GM12878 (cell line): ENCODE results near the gene GPC5. TPM values are rescaled to one million over a fixed set of nuclear protein-coding genes. Genes with fewer than 3 reads are reported as not detected.

Source experiments
- ATAC-seq: fragments of 200-7000 bp; cut with Tn5 transposase; 3 replicates; pipeline ENCODE4 v1.9.1; 2020; ENCODE audit warnings: mild to moderate bottlenecking, moderate library complexity
- BruUV-seq: library from RNA; stranded (reverse); fragments of 400-500 nt; replicated peaks from 2 replicates; lab custom pipeline; 2021; lab: Mats Ljungman, UMichigan
- CTCF ChIA-PET: fragments of 300-600 bp; sonication (Branson Sonifier 250); formaldehyde crosslinking; extraction: SDS; loops from one replicate; lab custom pipeline; 2021; ENCODE audit warnings: inconsistent platforms; lab: Yijun Ruan, JAX
- POLR2A ChIA-PET: fragments of 350-600 bp; formaldehyde crosslinking; extraction: SDS; loops from one replicate; lab custom pipeline; 2021; ENCODE audit warnings: inconsistent platforms; lab: Charles Lee
- RAD21 ChIA-PET: fragments of 300-600 bp; sonication (Branson Sonifier 250); formaldehyde crosslinking; loops from one replicate; lab custom pipeline; 2023; ENCODE audit warnings: antibody characterized with exemption; ENCODE audit not compliant: unreplicated experiment; lab: Charles Lee
- SMC1A ChIA-PET: fragments of 300-600 bp; sonication (Branson Sonifier 250); formaldehyde crosslinking; loops from one replicate; lab custom pipeline; 2023; ENCODE audit not compliant: unreplicated experiment, uncharacterized antibody; lab: Charles Lee
- DNase-seq: peaks from one replicate; pipeline ENCODE4 v3.0.0-alpha.2; 2011; ENCODE audit warnings: low read depth, low spot score
- FAIRE-seq: peaks from 3 replicates; lab custom pipeline; 2011; peaks lifted over from hg19 to GRCh38; lab: Jason Lieb, UNC
- H2AFZ ChIP-seq: 2 replicates; pipeline ENCODE4 v1.6.0; 2011; ENCODE audit warnings: low read depth, low read length, control low read depth; ENCODE audit not compliant: control insufficient read depth
- H3K27ac ChIP-seq: 2 replicates; pipeline ENCODE4 v1.5.1; 2011; ENCODE audit warnings: control low read depth; ENCODE audit not compliant: control insufficient read depth, insufficient read depth
- H3K27me3 ChIP-seq, 2 experiments: replicated peaks in 1 of 2; 2 replicates each; pipeline versions ENCODE4 v1.6.0 to v1.6.1; 2011; ENCODE audit warnings: low read length in 1 of 2; ENCODE audit not compliant: control insufficient read depth in 2 of 2, insufficient read depth in 2 of 2
- H3K36me3 ChIP-seq, 2 experiments: 2 replicates each; pipeline ENCODE4 v1.5.1; 2011; ENCODE audit warnings: low read length in 1 of 2; ENCODE audit not compliant: control insufficient read depth in 2 of 2, insufficient read depth in 2 of 2
- H3K4me1 ChIP-seq: 2 replicates; pipeline ENCODE4 v1.6.1; 2011; ENCODE audit warnings: mild to moderate bottlenecking, low read length, moderate library complexity, mixed read lengths; ENCODE audit not compliant: control insufficient read depth, insufficient read depth
- H3K4me2 ChIP-seq: 2 replicates; pipeline ENCODE4 v1.6.0; 2011; ENCODE audit warnings: control low read depth; ENCODE audit not compliant: control insufficient read depth, insufficient read depth
- H3K4me3 ChIP-seq: fragments of 200-600 bp; sonication (generic); 2 replicates; pipeline ENCODE4 v1.5.1; 2016
- H3K79me2 ChIP-seq: 2 replicates; pipeline ENCODE4 v1.6.0; 2011; ENCODE audit warnings: low read length; ENCODE audit not compliant: control insufficient read depth, insufficient read depth
- H3K9ac ChIP-seq: 2 replicates; pipeline ENCODE4 v1.8.0; 2011; ENCODE audit warnings: low read length, control low read depth, mixed read lengths; ENCODE audit not compliant: control insufficient read depth, insufficient read depth
- H3K9me3 ChIP-seq: replicated peaks from 3 replicates; pipeline ENCODE4 v1.5.1; 2011; ENCODE audit warnings: mild to moderate bottlenecking, low read length; ENCODE audit not compliant: control insufficient read depth, insufficient read depth
- H4K20me1 ChIP-seq: 2 replicates; pipeline ENCODE4 v1.6.0; 2011; ENCODE audit not compliant: control insufficient read depth, insufficient read depth
- ASH2L ChIP-seq: fragments of 300-600, 200-600 bp; sonication (generic); IDR thresholded peaks from 2 replicates; pipeline ENCODE4 v1.6.1; 2017; ENCODE audit warnings: low read depth, mild to moderate bottlenecking, borderline replicate concordance
- CBX5 ChIP-seq: sonication (generic); IDR thresholded peaks from 2 replicates; pipeline ENCODE4 v1.6.1; 2016; ENCODE audit warnings: low read depth, moderate library complexity, mild to moderate bottlenecking, inconsistent platforms
- FOXM1 ChIP-seq: IDR thresholded peaks from 2 replicates; pipeline ENCODE4 v1.6.1; 2012; ENCODE audit warnings: low read depth, mild to moderate bottlenecking, inconsistent platforms, low read length, moderate library complexity
- IRF5 ChIP-seq: fragments of 450-650 bp; IDR thresholded peaks from 2 replicates; pipeline ENCODE4 v1.6.1; 2017; ENCODE audit warnings: borderline replicate concordance
- KAT2A ChIP-seq: conservative IDR thresholded peaks from 2 replicates; pipeline ENCODE4 v1.6.1; 2011; ENCODE audit warnings: low read depth, low read length; ENCODE audit not compliant: control insufficient read depth
- KLF5 ChIP-seq: fragments of 450-650 bp; IDR thresholded peaks from 2 replicates; pipeline ENCODE4 v1.6.1; 2014; ENCODE audit warnings: mild to moderate bottlenecking; ENCODE audit not compliant: partially characterized antibody
- PBX3 ChIP-seq: IDR thresholded peaks from 2 replicates; pipeline ENCODE4 v1.6.1; 2011; ENCODE audit warnings: mild to moderate bottlenecking, low read depth, low read length, moderate library complexity; ENCODE audit not compliant: insufficient replicate concordance
- PRDM15 ChIP-seq: fragments of 450-650 bp; formaldehyde crosslinking; IDR thresholded peaks from 2 replicates; pipeline ENCODE4 v1.4.0; 2020; ENCODE audit warnings: mild to moderate bottlenecking, moderate library complexity
- STAT1 ChIP-seq: fragments of 450-650 bp; conservative IDR thresholded peaks from 2 replicates; pipeline ENCODE4 v1.6.1; 2014; ENCODE audit warnings: antibody characterized with exemption, mild to moderate bottlenecking
- TARDBP ChIP-seq: IDR thresholded peaks from 2 replicates; pipeline ENCODE4 v1.6.1; 2016; ENCODE audit warnings: borderline replicate concordance
- USF2 ChIP-seq: IDR thresholded peaks from 2 replicates; pipeline ENCODE4 v1.6.1; 2011; ENCODE audit warnings: low read depth, low read length, improper control_type of control experiment, borderline replicate concordance
- WRNIP1 ChIP-seq: IDR thresholded peaks from 2 replicates; pipeline ENCODE4 v1.6.1; 2011; ENCODE audit warnings: low read depth, low read length, improper control_type of control experiment, borderline replicate concordance
- ZBTB40 ChIP-seq: fragments of 450-650 bp; IDR thresholded peaks from 2 replicates; pipeline ENCODE4 v1.6.1; 2016; ENCODE audit warnings: mild to moderate bottlenecking, moderate library complexity, borderline replicate concordance
- WGBS: methylation state at CpG from one replicate; pipeline ENCODE4 v1.1.6; 2016; ENCODE audit warnings: low lambda C conversion rate; ENCODE audit not compliant: insufficient replicate concordance, insufficient coverage; ENCODE audit errors: missing lambda C conversion rate; 5-methylcytosine and 5-hydroxymethylcytosine counted together
- in situ Hi-C: fragments of 300-500 bp; cut with MboI; formaldehyde crosslinking; loops from 9 replicates; pipeline ENCODE4 v1.14.3; 2018; ENCODE audit warnings: mixed read lengths
- intact Hi-C: fragments of 100-400 bp; cut with micrococcal nuclease; formaldehyde crosslinking; loops from one replicate; pipeline ENCODE4 v1.14.2; 2022; ENCODE audit not compliant: unreplicated experiment
- polyA plus RNA-seq, 11 experiments: library from polyadenylated mRNA; depleted of rRNA in 4 of 11; unstranded in 6 of 11; stranded (reverse) in 5 of 11; fragments of >200 nt; fragmentation: Nextera tagmentation in 4 of 11; fragmentation: Illumina TruSeq in 1 of 11; extraction: Ambion mirVana in 4 of 11; extraction: Trizol in 1 of 11; gene quantifications; 1 replicate in 1 of 11; 2 replicates in 10 of 11; pipeline versions ENCODE4 v1.2.1 to v1.2.3, GENCODE V29; 2011 to 2016; ENCODE audit warnings: inconsistent platforms in 2 of 11, missing spikeins in 2 of 11, low read depth in 1 of 11
- total RNA-seq, 4 experiments: library from RNA; depleted of rRNA in 3 of 4; stranded (reverse); fragments of >200 nt in 3 of 4; fragmentation: Illumina TruSeq in 1 of 4; extraction: Trizol in 1 of 4; gene quantifications; 2 replicates each; pipeline versions ENCODE4 v1.2.1 to v1.2.3, GENCODE V29; 2013 to 2021

The GPC5 gene
- total and polyA plus RNA-seq, 10 of the 15 experiments (the other 5 are each of a cell fraction or from before 2014, with no cell fraction given): 0.05 to 0.87 (median 0.44) TPM; not detected in 1

DNA sequence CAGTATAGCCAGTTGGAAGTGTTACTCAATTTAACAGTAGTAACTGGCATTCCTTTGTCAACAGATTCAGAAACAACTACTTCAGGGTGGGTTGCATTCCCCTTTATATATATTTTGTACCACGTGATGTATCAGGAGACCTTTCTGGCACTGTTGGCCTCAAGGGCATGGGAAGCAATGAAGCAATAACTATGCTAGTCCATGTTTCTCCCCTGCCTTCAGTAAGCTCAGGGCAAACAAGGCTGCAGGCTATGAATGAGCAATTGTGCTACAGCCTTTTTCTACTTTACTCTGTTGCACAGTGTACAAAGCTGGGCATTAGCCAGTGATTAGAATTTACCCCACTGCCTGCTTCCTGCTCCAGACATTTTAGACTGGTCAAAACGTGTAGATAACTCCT is 348.8 kb downstream of the GPC5 start:
- Histone ChIP-seq H2AFZ (no peak overlapping the region), H3K4me2 (no peak overlapping the region), H3K4me1 (no peaks in the 10 kb centered on the region), H3K27me3 (no peaks in the 10 kb centered on the region), H3K27ac (no peak overlapping the region), H3K9ac (no peak overlapping the region), H3K4me3 (no peak overlapping the region), H4K20me1 (no peaks in the 10 kb centered on the region), H3K36me3 (no peaks in the 10 kb centered on the region), H3K9me3 (no peaks in the 10 kb centered on the region), H3K79me2 (no peaks in the 10 kb centered on the region)
- 3% methylated on average over 2 of the region's 2 CpGs for WGBS
- POLR2A ChIA-PET: no interaction called here
- RAD21 ChIA-PET: no interaction called here
- no peak for FAIRE-seq
- CTCF ChIA-PET: interaction anchor here (1.1 kb wide), 1 partner anchor 25 kb away, joined by 4 read pairs; no protein-coding TSS in a partner anchor
- in situ Hi-C loops: no loop called here
- intact Hi-C loops: no loop called here
- no peak for ATAC-seq
- SMC1A ChIA-PET: interaction anchor here (1.1 to 1.2 kb wide), 2 partner anchors 11 to 28 kb away, joined by 3 read pairs; no protein-coding TSS in a partner anchor
- no TSS peak for BruUV-seq
- DNase-seq: no peak
- no peak for TF ChIP-seq IRF5
- no peak for TF ChIP-seq ASH2L
- no peak for TF ChIP-seq KAT2A
- TF ChIP-seq USF2: no peak
- no peak for TF ChIP-seq STAT1
- TF ChIP-seq WRNIP1: no peak
- TF ChIP-seq PRDM15 (CRISPR knock-in tag): no peak
- TF ChIP-seq TARDBP: no peak
- no peak for TF ChIP-seq FOXM1
- no peak for TF ChIP-seq CBX5
- TF ChIP-seq KLF5: no peak
- TF ChIP-seq PBX3: no peak
- TF ChIP-seq ZBTB40: no peak
